SK-N-SH treated with all-trans-retinoic acid at 6 μM for 48 hours (cell line): ENCODE results near the gene MRGPRD.

Source experiments
- ARNTL ChIP-seq: fragments of 450-650 bp; formaldehyde crosslinking; IDR thresholded peaks from 2 replicates; pipeline ENCODE4 v1.5.0; 2020; ENCODE audit warnings: low read depth, mild to moderate bottlenecking, moderate library complexity, borderline replicate concordance
- CSDC2 ChIP-seq: fragments of 250-450 bp; sonication (Bioruptor Pico); IDR thresholded peaks from 2 replicates; pipeline ENCODE4 v1.5.0; 2020; ENCODE audit warnings: mild to moderate bottlenecking, moderate library complexity
- CSRNP3 ChIP-seq: fragments of 250-450 bp; sonication (Bioruptor Pico); IDR thresholded peaks from 2 replicates; pipeline ENCODE4 v1.5.1; 2021; ENCODE audit warnings: mild to moderate bottlenecking, moderate library complexity
- OSR1 ChIP-seq: fragments of 250-450 bp; sonication (Bioruptor Pico); IDR thresholded peaks from 2 replicates; pipeline ENCODE4 v1.8.0; 2022; ENCODE audit warnings: moderate library complexity, mild to moderate bottlenecking, inconsistent platforms
- PATZ1 ChIP-seq: fragments of 250-450 bp; sonication (Bioruptor Pico); IDR thresholded peaks from 2 replicates; pipeline ENCODE4 v1.8.0; 2020; ENCODE audit warnings: mild to moderate bottlenecking, moderate library complexity, borderline replicate concordance
- POU6F1 ChIP-seq: fragments of 250-450 bp; sonication (Bioruptor Pico); IDR thresholded peaks from 2 replicates; pipeline ENCODE4 v1.8.0; 2021; ENCODE audit warnings: low read depth, mild to moderate bottlenecking, moderate library complexity, borderline replicate concordance
- PPARA ChIP-seq: fragments of 250-450 bp; sonication (Bioruptor Pico); IDR thresholded peaks from 2 replicates; pipeline ENCODE4 v1.5.0; 2020; ENCODE audit warnings: mild to moderate bottlenecking, borderline replicate concordance
- RARB ChIP-seq: fragments of 250-450 bp; sonication (Bioruptor Pico); IDR thresholded peaks from 2 replicates; pipeline ENCODE4 v1.8.0; 2021; ENCODE audit warnings: mild to moderate bottlenecking, moderate library complexity
- TSHZ2 ChIP-seq: fragments of 250-450 bp; sonication (Bioruptor Pico); IDR thresholded peaks from 2 replicates; pipeline ENCODE4 v1.5.0; 2020; ENCODE audit warnings: mild to moderate bottlenecking, moderate library complexity
- ZFP3 ChIP-seq: fragments of 250-450 bp; sonication (Bioruptor Pico); IDR thresholded peaks from 2 replicates; pipeline ENCODE4 v1.5.0; 2020; ENCODE audit warnings: mild to moderate bottlenecking, moderate library complexity
- ZFP30 ChIP-seq: fragments of 450-650 bp; formaldehyde crosslinking; IDR thresholded peaks from 2 replicates; pipeline ENCODE4 v1.5.0; 2022; ENCODE audit warnings: mild to moderate bottlenecking, moderate library complexity
- ZNF70 ChIP-seq: fragments of 450-650 bp; formaldehyde crosslinking; IDR thresholded peaks from 2 replicates; pipeline ENCODE4 v1.5.0; 2020; ENCODE audit warnings: mild to moderate bottlenecking, moderate library complexity

GRCh38 chr11:68950762-68951161 is 30.0 kb downstream of the MRGPRD start:
- no peak for TF ChIP-seq OSR1 (CRISPR knock-in tag)
- no peak for TF ChIP-seq PPARA (CRISPR knock-in tag)
- TF ChIP-seq ARNTL: no peak
- TF ChIP-seq TSHZ2: no peak
- TF ChIP-seq PATZ1 (CRISPR knock-in tag): no peak
- TF ChIP-seq CSRNP3: no peak
- no peak for TF ChIP-seq ZFP3 (CRISPR knock-in tag)
- TF ChIP-seq ZNF70 (CRISPR knock-in tag): no peak
- no peak for TF ChIP-seq CSDC2 (CRISPR knock-in tag)
- no peak for TF ChIP-seq RARB
- TF ChIP-seq ZFP30 (CRISPR knock-in tag): no peak
- no peak for TF ChIP-seq POU6F1 (CRISPR knock-in tag)
